HepG2 (cell line): ENCODE data around the gene HSF4. TPM values are rescaled to one million over a fixed set of nuclear protein-coding genes. Genes with fewer than 3 reads are reported as not detected.
A peak's percentile ranks its signal among the peaks of the same experiment; 100 is the strongest.

Source experiments
- AGO2 ChIP-seq: fragments of 200-400 bp; formaldehyde crosslinking; optimal IDR thresholded peaks from 2 replicates; pipeline ENCODE3; 2017; ENCODE audit warnings: mild to moderate bottlenecking, low read depth, low read length, moderate library complexity
- ASH2L ChIP-seq: fragments of 300-600, 200-600 bp; sonication (generic); IDR thresholded peaks from 2 replicates; pipeline ENCODE4 v1.7.0; 2017; ENCODE audit warnings: low read depth, mild to moderate bottlenecking, moderate library complexity, mixed read lengths, low read length; ENCODE audit not compliant: insufficient read length
- BORCS8-MEF2B ChIP-seq: sonication (generic); formaldehyde crosslinking; IDR thresholded peaks from 2 replicates; pipeline ENCODE4 v1.8.0; 2022; ENCODE audit warnings: mild to moderate bottlenecking, missing genetic modification reagents
- CBX2 ChIP-seq, 2 experiments: fragments of 200-600 bp in 1 of 2; sonication (generic); formaldehyde crosslinking in 1 of 2; IDR thresholded peaks; 2 replicates each; pipeline versions ENCODE4 v1.7.0 to v1.8.1; 2018 to 2022; ENCODE audit warnings: low read depth in 2 of 2, low read length in 1 of 2, mild to moderate bottlenecking in 1 of 2, missing genetic modification reagents in 1 of 2
- ERF ChIP-seq: IDR thresholded peaks from 2 replicates; pipeline ENCODE4 v1.6.1; 2018; ENCODE audit warnings: missing biosample characterization, missing genetic modification reagents
- GATAD1 ChIP-seq: IDR thresholded peaks from 2 replicates; pipeline ENCODE4 v1.6.1; 2016; ENCODE audit warnings: missing genetic modification reagents, missing compliant biosample characterization
- GPN1 ChIP-seq: sonication (generic); formaldehyde crosslinking; IDR thresholded peaks from 2 replicates; pipeline ENCODE4 v1.5.1; 2020; ENCODE audit warnings: missing genetic modification reagents, borderline replicate concordance
- SETDB1 ChIP-seq: sonication (generic); formaldehyde crosslinking; IDR thresholded peaks from 2 replicates; pipeline ENCODE4 v1.5.1; 2020; ENCODE audit warnings: missing genetic modification reagents, mild to moderate bottlenecking, borderline replicate concordance
- TOE1 ChIP-seq: sonication (generic); formaldehyde crosslinking; IDR thresholded peaks from 2 replicates; pipeline ENCODE4 v1.4.0; 2020; ENCODE audit warnings: mild to moderate bottlenecking, missing genetic modification reagents
- ZNF17 ChIP-seq: sonication (generic); formaldehyde crosslinking; IDR thresholded peaks from 2 replicates; pipeline ENCODE4 v1.5.0; 2020; ENCODE audit warnings: mild to moderate bottlenecking, missing genetic modification reagents
- ZNF484 ChIP-seq: sonication (generic); formaldehyde crosslinking; IDR thresholded peaks from 2 replicates; pipeline ENCODE4 v1.5.1; 2020; ENCODE audit warnings: mild to moderate bottlenecking, low read depth, missing genetic modification reagents, borderline replicate concordance
- ZNF546 ChIP-seq: sonication (generic); formaldehyde crosslinking; conservative IDR thresholded peaks from 2 replicates; pipeline ENCODE4 v1.8.1; 2023; ENCODE audit warnings: mild to moderate bottlenecking, missing genetic modification reagents
- ZNF547 ChIP-seq: sonication (generic); formaldehyde crosslinking; IDR thresholded peaks from 2 replicates; pipeline ENCODE4 v1.5.1; 2020; ENCODE audit warnings: mild to moderate bottlenecking, missing genetic modification reagents
- ZNF552 ChIP-seq: sonication (generic); formaldehyde crosslinking; IDR thresholded peaks from 2 replicates; pipeline ENCODE4 v1.9.0; 2022; ENCODE audit warnings: missing genetic modification reagents, mild to moderate bottlenecking, borderline replicate concordance
- ZNF614 ChIP-seq: IDR thresholded peaks from 2 replicates; pipeline ENCODE4 v1.6.1; 2018; ENCODE audit warnings: missing biosample characterization, missing genetic modification reagents, inconsistent platforms, borderline replicate concordance
- polyA plus RNA-seq, 8 experiments: library from polyadenylated mRNA; depleted of rRNA in 3 of 8; stranded (reverse) in 7 of 8; unstranded in 1 of 8; fragments of >200 nt; fragmentation: Illumina TruSeq in 4 of 8; extraction: Trizol in 4 of 8; gene quantifications; 2 replicates each; pipeline versions ENCODE4 v1.2.1 to v1.2.3, GENCODE V29; 2011 to 2016; ENCODE audit warnings: low read depth in 4 of 8, missing spikeins in 1 of 8, mixed read lengths in 1 of 8; ENCODE audit not compliant: insufficient read depth in 1 of 8
- total RNA-seq, 5 experiments: library from RNA; depleted of rRNA; stranded (reverse); fragments of >200 nt; fragmentation: Illumina TruSeq; extraction: Trizol; gene quantifications; 2 replicates each; pipeline ENCODE4 v1.2.3, GENCODE V29; 2016; ENCODE audit warnings: low read depth in 1 of 5
- TF ChIP-seq, protein P1 (sequence below): sonication (generic); formaldehyde crosslinking; IDR thresholded peaks from 2 replicates; pipeline ENCODE4 v1.4.0; 2020; ENCODE audit warnings: missing genetic modification reagents
- TF ChIP-seq, protein P2 (sequence below): sonication (generic); formaldehyde crosslinking; IDR thresholded peaks from 2 replicates; pipeline ENCODE4 v1.5.0; 2020; ENCODE audit warnings: missing genetic modification reagents
- TF ChIP-seq, protein P3 (sequence below): sonication (generic); formaldehyde crosslinking; IDR thresholded peaks from 2 replicates; pipeline ENCODE4 v1.8.0; 2022; ENCODE audit warnings: missing genetic modification reagents, mild to moderate bottlenecking, inconsistent platforms, borderline replicate concordance
- TF ChIP-seq, protein P4 (sequence below): sonication (generic); formaldehyde crosslinking; IDR thresholded peaks from 2 replicates; pipeline ENCODE4 v1.4.0; 2020; ENCODE audit warnings: mild to moderate bottlenecking, missing genetic modification reagents, borderline replicate concordance

HSF4 gene
- total and polyA plus RNA-seq, 2 of the 13 experiments (the other 11 are each of a cell fraction or from before 2014, with no cell fraction given): 3.5 to 16.9 TPM

DNA sequence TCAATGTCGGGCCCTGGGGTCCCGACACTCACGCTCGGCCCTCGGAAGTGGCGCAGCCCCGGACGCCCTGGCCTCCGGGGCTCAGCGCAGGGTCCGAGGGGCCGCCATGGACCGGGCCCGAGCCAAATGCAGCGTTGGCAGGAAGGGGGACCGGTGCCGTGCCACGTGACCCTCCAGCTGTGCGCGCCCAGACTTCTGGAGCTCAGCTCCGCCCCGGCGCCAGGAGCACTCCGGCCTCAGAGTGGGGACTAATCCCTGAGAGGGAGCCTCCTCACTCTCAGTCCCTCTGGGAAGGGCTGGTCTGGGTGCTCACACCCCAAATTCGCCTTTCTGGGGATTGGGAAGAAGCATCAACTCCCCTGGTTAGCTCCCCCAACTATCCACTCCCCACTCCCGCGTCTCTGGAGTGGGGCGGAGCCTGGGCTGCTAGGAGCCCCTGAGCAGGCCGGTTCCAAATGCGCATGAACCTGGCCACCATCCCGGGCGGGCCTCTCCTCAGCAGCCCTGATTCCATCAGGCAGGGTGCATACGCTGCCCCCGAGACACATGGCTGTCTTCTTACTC, 13.6 kb upstream of the HSF4 start, which contains the start of gene B3GNT9 (continued):
- TF ChIP-seq, protein P1, sequence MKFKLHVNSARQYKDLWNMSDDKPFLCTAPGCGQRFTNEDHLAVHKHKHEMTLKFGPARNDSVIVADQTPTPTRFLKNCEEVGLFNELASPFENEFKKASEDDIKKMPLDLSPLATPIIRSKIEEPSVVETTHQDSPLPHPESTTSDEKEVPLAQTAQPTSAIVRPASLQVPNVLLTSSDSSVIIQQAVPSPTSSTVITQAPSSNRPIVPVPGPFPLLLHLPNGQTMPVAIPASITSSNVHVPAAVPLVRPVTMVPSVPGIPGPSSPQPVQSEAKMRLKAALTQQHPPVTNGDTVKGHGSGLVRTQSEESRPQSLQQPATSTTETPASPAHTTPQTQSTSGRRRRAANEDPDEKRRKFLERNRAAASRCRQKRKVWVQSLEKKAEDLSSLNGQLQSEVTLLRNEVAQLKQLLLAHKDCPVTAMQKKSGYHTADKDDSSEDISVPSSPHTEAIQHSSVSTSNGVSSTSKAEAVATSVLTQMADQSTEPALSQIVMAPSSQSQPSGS: no peak
- TF ChIP-seq BORCS8-MEF2B (CRISPR knock-in tag): peak; percentile 75; the same call in 1 of the 2 replicates
- no peak for TF ChIP-seq GATAD1
- TF ChIP-seq AGO2: peak; percentile 72
- TF ChIP-seq ZNF484: no peak
- TF ChIP-seq ZNF552: peak; percentile 48; the same call in 1 of the 2 replicates
- TF ChIP-seq ASH2L: no peak
- no peak for TF ChIP-seq GPN1
- TF ChIP-seq, protein P2, sequence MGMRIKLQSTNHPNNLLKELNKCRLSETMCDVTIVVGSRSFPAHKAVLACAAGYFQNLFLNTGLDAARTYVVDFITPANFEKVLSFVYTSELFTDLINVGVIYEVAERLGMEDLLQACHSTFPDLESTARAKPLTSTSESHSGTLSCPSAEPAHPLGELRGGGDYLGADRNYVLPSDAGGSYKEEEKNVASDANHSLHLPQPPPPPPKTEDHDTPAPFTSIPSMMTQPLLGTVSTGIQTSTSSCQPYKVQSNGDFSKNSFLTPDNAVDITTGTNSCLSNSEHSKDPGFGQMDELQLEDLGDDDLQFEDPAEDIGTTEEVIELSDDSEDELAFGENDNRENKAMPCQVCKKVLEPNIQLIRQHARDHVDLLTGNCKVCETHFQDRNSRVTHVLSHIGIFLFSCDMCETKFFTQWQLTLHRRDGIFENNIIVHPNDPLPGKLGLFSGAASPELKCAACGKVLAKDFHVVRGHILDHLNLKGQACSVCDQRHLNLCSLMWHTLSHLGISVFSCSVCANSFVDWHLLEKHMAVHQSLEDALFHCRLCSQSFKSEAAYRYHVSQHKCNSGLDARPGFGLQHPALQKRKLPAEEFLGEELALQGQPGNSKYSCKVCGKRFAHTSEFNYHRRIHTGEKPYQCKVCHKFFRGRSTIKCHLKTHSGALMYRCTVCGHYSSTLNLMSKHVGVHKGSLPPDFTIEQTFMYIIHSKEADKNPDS: no peak
- TF ChIP-seq, protein P3, sequence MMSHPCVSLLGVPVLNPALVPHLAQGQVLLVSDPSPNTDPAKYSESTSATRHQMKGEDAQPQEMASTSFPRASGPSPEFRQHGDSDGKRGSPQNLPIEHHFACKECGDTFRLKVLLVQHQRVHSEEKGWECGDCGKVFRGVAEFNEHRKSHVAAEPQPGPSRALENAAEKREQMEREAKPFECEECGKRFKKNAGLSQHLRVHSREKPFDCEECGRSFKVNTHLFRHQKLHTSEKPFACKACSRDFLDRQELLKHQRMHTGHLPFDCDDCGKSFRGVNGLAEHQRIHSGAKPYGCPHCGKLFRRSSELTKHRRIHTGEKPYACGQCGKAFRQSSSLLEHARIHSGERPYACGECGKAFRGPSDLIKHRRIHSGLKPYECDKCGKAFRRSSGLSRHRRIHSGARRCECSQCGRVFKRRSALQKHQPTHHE (CRISPR knock-in tag): peak; percentile 78
- peak; percentile 59; the same call in 1 of the 2 replicates for TF ChIP-seq ERF (CRISPR knock-in tag)
- TF ChIP-seq CBX2 (IDR thresholded peaks at IDR 0.05; ENCODE audit: low read depth, low read length): no peak
- TF ChIP-seq CBX2 (CRISPR knock-in tag; IDR thresholded peaks at IDR 0.05; ENCODE audit: low read depth): no peak
- 0 out of 2 replicates have a peak, but pooled peaks have one; percentile 55 for TF ChIP-seq SETDB1 (CRISPR knock-in tag)
- TF ChIP-seq ZNF614 (CRISPR knock-in tag): no peak
- TF ChIP-seq, protein P4, sequence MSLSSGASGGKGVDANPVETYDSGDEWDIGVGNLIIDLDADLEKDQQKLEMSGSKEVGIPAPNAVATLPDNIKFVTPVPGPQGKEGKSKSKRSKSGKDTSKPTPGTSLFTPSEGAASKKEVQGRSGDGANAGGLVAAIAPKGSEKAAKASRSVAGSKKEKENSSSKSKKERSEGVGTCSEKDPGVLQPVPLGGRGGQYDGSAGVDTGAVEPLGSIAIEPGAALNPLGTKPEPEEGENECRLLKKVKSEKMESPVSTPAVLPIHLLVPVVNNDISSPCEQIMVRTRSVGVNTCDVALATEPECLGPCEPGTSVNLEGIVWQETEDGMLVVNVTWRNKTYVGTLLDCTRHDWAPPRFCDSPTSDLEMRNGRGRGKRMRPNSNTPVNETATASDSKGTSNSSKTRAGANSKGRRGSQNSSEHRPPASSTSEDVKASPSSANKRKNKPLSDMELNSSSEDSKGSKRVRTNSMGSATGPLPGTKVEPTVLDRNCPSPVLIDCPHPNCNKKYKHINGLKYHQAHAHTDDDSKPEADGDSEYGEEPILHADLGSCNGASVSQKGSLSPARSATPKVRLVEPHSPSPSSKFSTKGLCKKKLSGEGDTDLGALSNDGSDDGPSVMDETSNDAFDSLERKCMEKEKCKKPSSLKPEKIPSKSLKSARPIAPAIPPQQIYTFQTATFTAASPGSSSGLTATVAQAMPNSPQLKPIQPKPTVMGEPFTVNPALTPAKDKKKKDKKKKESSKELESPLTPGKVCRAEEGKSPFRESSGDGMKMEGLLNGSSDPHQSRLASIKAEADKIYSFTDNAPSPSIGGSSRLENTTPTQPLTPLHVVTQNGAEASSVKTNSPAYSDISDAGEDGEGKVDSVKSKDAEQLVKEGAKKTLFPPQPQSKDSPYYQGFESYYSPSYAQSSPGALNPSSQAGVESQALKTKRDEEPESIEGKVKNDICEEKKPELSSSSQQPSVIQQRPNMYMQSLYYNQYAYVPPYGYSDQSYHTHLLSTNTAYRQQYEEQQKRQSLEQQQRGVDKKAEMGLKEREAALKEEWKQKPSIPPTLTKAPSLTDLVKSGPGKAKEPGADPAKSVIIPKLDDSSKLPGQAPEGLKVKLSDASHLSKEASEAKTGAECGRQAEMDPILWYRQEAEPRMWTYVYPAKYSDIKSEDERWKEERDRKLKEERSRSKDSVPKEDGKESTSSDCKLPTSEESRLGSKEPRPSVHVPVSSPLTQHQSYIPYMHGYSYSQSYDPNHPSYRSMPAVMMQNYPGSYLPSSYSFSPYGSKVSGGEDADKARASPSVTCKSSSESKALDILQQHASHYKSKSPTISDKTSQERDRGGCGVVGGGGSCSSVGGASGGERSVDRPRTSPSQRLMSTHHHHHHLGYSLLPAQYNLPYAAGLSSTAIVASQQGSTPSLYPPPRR: no peak
- no peak for TF ChIP-seq TOE1 (CRISPR knock-in tag)
- TF ChIP-seq ZNF547 (CRISPR knock-in tag): peak; percentile 76; the same call in 1 of the 2 replicates
- TF ChIP-seq ZNF546 (CRISPR knock-in tag): peak; percentile 80; the same call in 1 of the 2 replicates
- no peak for TF ChIP-seq ZNF17
